Activated CD8-positive, alpha-beta T cell treated with anti-CD3 and anti-CD28 coated beads for 36 hours (primary cell): ENCODE results near the gene COMT. TPM values are rescaled to one million over a fixed set of nuclear protein-coding genes. Genes with fewer than 3 reads are reported as not detected.

Source experiments
- ATAC-seq: fragments of 200-7000 bp; cut with Tn5 transposase; one replicate; pipeline ENCODE4 v1.10.0; 2021; ENCODE audit warnings: mild to moderate bottlenecking, moderate library complexity
- CTCF ChIA-PET: fragments of 350-600 bp; sonication (Branson Sonifier 250); formaldehyde crosslinking; loops from one replicate; lab custom pipeline; 2021; ENCODE audit warnings: antibody characterized with exemption; lab: Charles Lee
- POLR2A ChIA-PET: fragments of 350-600 bp; sonication (Branson Sonifier 250); formaldehyde crosslinking; loops from one replicate; lab custom pipeline; 2021; ENCODE audit warnings: antibody characterized with exemption; lab: Charles Lee
- DNase-seq: peaks from one replicate; pipeline ENCODE4 v3.0.0-alpha.2; 2020
- H3K27ac Mint-ChIP-seq: one replicate; pipeline ENCODE4 v1.8.0; 2021; ENCODE audit warnings: mild to moderate bottlenecking, mixed read lengths
- H3K27me3 Mint-ChIP-seq: one replicate; pipeline ENCODE4 v1.8.0; 2021; ENCODE audit warnings: mixed read lengths
- H3K36me3 Mint-ChIP-seq: one replicate; pipeline ENCODE4 v1.8.0; 2021; ENCODE audit warnings: low read depth, mixed read lengths
- H3K4me1 Mint-ChIP-seq: one replicate; pipeline ENCODE4 v1.8.0; 2021; ENCODE audit warnings: low read depth, mixed read lengths
- H3K4me3 Mint-ChIP-seq: one replicate; pipeline ENCODE4 v1.8.0; 2021; ENCODE audit warnings: mild to moderate bottlenecking, moderate library complexity, mixed read lengths
- H3K9me3 Mint-ChIP-seq: one replicate; pipeline ENCODE4 v1.8.0; 2021; ENCODE audit warnings: mixed read lengths
- CTCF ChIP-seq: fragments of 200-600 bp; IDR thresholded peaks from one replicate; pipeline ENCODE4 v1.8.0; 2022; ENCODE audit warnings: antibody characterized with exemption, mild to moderate bottlenecking
- intact Hi-C: fragments of 100-400 bp; cut with micrococcal nuclease; formaldehyde crosslinking; loops from one replicate; pipeline ENCODE4 v1.10.0; 2022
- total RNA-seq, 2 experiments: library from RNA; stranded (reverse); gene quantifications; one replicate each; pipeline ENCODE4 v1.2.3, GENCODE V29; 2021

The COMT gene
- total RNA-seq, 2 experiments from 2014 or later: 70.7 to 74.5 TPM

- Mint-ChIP-seq H3K9me3 (no peaks in the 10 kb centered on the region), H3K36me3 (no peaks in the 10 kb centered on the region), H3K27me3 (no peaks in the 10 kb centered on the region), H3K27ac (no peak overlapping the region), H3K4me1 (no peaks in the 10 kb centered on the region), H3K4me3 (no peak overlapping the region)
- ATAC-seq: no peak
- intact Hi-C loops: no loop called here
- ChIA-PET POLR2A (interaction anchor here (0.7 to 1.0 kb wide), 2 partner anchors 28 to 38 kb away, joined by 3 read pairs; partner anchors contain the start of genes COMT and TXNRD2), CTCF (interaction anchor here (1.0 to 1.5 kb wide), 2 partner anchors 9 to 179 kb away, joined by 3 read pairs; no protein-coding TSS in a partner anchor)
- DNase-seq: no peak
- no peak for TF ChIP-seq CTCF
These were observed 38.5 kb upstream of the COMT start for GRCh38 chr22:19903031-19903430.

- DNase-seq (no peak), ATAC-seq (no peak)
- Mint-ChIP-seq H3K27ac (no peak overlapping the region), H3K4me3 (no peak overlapping the region), H3K36me3 (peaks cover under 1% of the 10 kb centered on the region), H3K9me3 (no peaks in the 10 kb centered on the region), H3K27me3 (no peaks in the 10 kb centered on the region), H3K4me1 (no peaks in the 10 kb centered on the region)
- POLR2A ChIA-PET: interaction anchor here (0.7 to 1.4 kb wide), 2 partner anchors 11 to 28 kb away, joined by 3 to 5 read pairs; no protein-coding TSS in a partner anchor
- intact Hi-C loops: no loop called here
- TF ChIP-seq CTCF: no peak
- CTCF ChIA-PET: interaction anchor here (1.0 kb wide), 1 partner anchor 179 kb away, joined by 3 read pairs; no protein-coding TSS in a partner anchor
These were observed 38.1 kb upstream of the COMT start for GRCh38 chr22:19903513-19903912.

GRCh38 chr22:19904174-19904856, 37.3 kb upstream of the COMT start:
- POLR2A ChIA-PET: interaction anchor here (1.0 to 1.4 kb wide), 2 partner anchors 8 to 12 kb away, joined by 5 read pairs; no protein-coding TSS in a partner anchor
- no peak for ATAC-seq
- H3K27ac Mint-ChIP-seq: no peak overlapping the region
- CTCF ChIA-PET: interaction anchor here (0.7 to 2.5 kb wide), 2 partner anchors 44 to 173 kb away, joined by 3 to 12 read pairs; no protein-coding TSS in a partner anchor
- H3K4me3 Mint-ChIP-seq: no peak overlapping the region
- intact Hi-C loops: no loop called here
- no peak for TF ChIP-seq CTCF
- DNase-seq: no peak
- H3K4me1 Mint-ChIP-seq: peaks cover under 1% of the 10 kb centered on the region
- H3K27me3 Mint-ChIP-seq: no peaks in the 10 kb centered on the region
- no peaks in the 10 kb centered on the region for H3K9me3 Mint-ChIP-seq
- peaks cover 1% of the 10 kb centered on the region for H3K36me3 Mint-ChIP-seq

GRCh38 chr22:19904935-19905334, 36.6 kb upstream of the COMT start:
- Mint-ChIP-seq H3K27ac (no peak overlapping the region), H3K27me3 (no peaks in the 10 kb centered on the region), H3K9me3 (no peaks in the 10 kb centered on the region), H3K4me3 (no peak overlapping the region), H3K36me3 (peaks cover 1% of the 10 kb centered on the region), H3K4me1 (peaks cover 7% of the 10 kb centered on the region)
- intact Hi-C loops: no loop called here
- ATAC-seq (no peak), DNase-seq (no peak)
- ChIA-PET POLR2A (interaction anchor here (1.0 to 1.4 kb wide), 2 partner anchors 9 to 13 kb away, joined by 5 read pairs; no protein-coding TSS in a partner anchor), CTCF (interaction anchor here (0.7 to 2.5 kb wide), 3 partner anchors 8 to 174 kb away, joined by 3 to 12 read pairs (median 5); no protein-coding TSS in a partner anchor)
- no peak for TF ChIP-seq CTCF
